ENCODE results near the gene PARN. TPM values are rescaled to one million over a fixed set of nuclear protein-coding genes. Genes with fewer than 3 reads are reported as not detected.

PARN gene
- total RNA-seq, 5 donors from 2014 or later (not counting 1 experiment from before 2014, with no cell fraction given): 34.4 to 42.7 (median 38.4) TPM

DNA sequence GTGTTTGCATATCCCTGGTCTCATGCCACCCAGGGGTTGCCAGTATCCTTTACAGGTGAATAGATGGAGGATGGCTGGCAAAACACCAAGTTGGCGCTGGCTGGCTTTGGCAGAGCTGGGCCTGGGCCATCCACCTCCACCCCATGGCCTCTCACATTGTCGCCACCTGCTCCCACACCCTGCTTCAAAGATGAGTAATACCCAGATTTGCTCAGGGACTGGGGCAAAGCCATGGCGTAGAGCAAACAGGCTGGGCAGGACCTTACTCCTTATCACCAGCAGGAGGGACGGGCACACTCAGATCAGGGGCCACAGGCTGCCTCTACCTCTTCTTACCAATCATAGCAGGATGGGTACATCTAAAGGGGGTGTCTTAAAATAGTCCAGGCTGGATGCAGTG, 39.7 kb upstream of the PARN start:
- ATAC-seq (replicated peaks in 1 of 4) (no peak), DNase-seq (no peak)
- H3K4me3 Mint-ChIP-seq: no peak overlapping the region
- no peaks in the 10 kb centered on the region for H3K9me3 ChIP-seq
- H3K27ac Mint-ChIP-seq: no peak overlapping the region
- peaks cover 9 to 38% of the 10 kb centered on the region in 2 donors for H3K36me3 ChIP-seq (ENCODE audit: control insufficient read depth in 2 of 2, extremely low read depth in 1 of 2, insufficient read depth in 1 of 2, low read length in 1 of 2)
- H3K4me1 ChIP-seq (ENCODE audit: control insufficient read depth in 1 of 2, extremely low read depth in 1 of 2, insufficient read depth in 2 of 2, low read length in 2 of 2): peaks cover 0 to 4% of the 10 kb centered on the region in 2 experiments
- POLR2A ChIA-PET: no interaction called here
- no peaks in the 10 kb centered on the region for H3K27me3 Mint-ChIP-seq
- H3K27ac ChIP-seq (ENCODE audit: low read length): no peak overlapping the region
- H3K4me3 ChIP-seq (ENCODE audit: control insufficient read depth in 1 of 2, extremely low read depth in 1 of 2, low read length in 1 of 2): no peak overlapping the region
- CTCF ChIA-PET: no interaction called here
- peaks cover 5 to 14% (median 13%) of the 10 kb centered on the region in 3 donors for H3K4me1 Mint-ChIP-seq
- H3K9me3 Mint-ChIP-seq: peaks cover 0 to 4% (median 0%) of the 10 kb centered on the region in 3 donors
- no CpG with 5 or more reads among the region's 4 CpGs for WGBS (ENCODE audit: insufficient coverage)
- peaks cover 34% of the 10 kb centered on the region for H3K36me3 Mint-ChIP-seq
- H3K27me3 ChIP-seq (replicated peaks in 1 of 2; ENCODE audit: control insufficient read depth in 2 of 2, extremely low read depth in 1 of 2, insufficient read depth in 2 of 2, low read length in 1 of 2): no peaks in the 10 kb centered on the region

DNA sequence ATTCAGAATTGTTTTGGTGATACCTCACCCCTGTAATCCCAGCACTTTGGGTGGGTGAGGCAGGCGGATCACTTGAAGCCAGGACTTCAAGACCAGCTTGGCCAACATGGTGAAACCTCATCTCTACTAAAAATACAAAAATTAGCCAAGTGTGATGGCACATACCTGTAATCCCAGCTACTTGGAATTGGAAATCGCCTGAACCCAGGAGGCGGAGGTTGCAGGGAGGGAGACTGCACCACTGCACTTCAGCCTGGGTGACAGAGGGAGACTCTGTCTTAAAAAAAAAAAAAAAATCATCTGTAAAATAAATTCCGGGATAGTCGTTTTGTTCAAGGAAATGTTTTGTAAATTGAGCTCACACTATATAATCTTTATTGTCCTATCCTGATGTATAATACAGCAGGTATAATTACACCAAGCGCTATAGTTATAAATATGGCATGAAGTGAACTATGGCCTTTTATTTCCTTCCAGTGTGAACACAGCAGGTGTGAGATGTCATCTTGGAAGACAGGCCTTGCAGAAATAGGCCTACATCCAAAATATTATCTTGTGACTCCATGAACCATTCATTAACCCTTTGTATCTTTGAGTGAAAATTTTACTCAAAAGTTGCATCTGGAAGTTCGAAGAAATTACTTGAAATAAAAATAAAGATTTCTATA, 38.6 kb upstream of the PARN start:
- ATAC-seq (replicated peaks in 1 of 4) (no peak), DNase-seq (no peak)
- Mint-ChIP-seq H3K4me1 (peaks cover 5 to 9% (median 9%) of the 10 kb centered on the region in 3 donors), H3K9me3 (peaks cover 0 to 4% (median 0%) of the 10 kb centered on the region in 3 donors), H3K36me3 (peaks cover 38% of the 10 kb centered on the region), H3K27me3 (no peaks in the 10 kb centered on the region), H3K27ac (no peak overlapping the region), H3K4me3 (no peak overlapping the region)
- no peaks in the 10 kb centered on the region for H3K27me3 ChIP-seq (replicated peaks in 1 of 2; ENCODE audit: control insufficient read depth in 2 of 2, extremely low read depth in 1 of 2, insufficient read depth in 2 of 2, low read length in 1 of 2)
- no peak overlapping the region for H3K27ac ChIP-seq (ENCODE audit: low read length)
- no CpG with 5 or more reads among the region's 7 CpGs for WGBS (ENCODE audit: insufficient coverage)
- CTCF ChIA-PET: interaction anchor here (0.7 kb wide), 2 partner anchors 8 to 720 kb away, joined by 4 to 5 read pairs; no protein-coding TSS in a partner anchor
- POLR2A ChIA-PET: no interaction called here
- H3K4me1 ChIP-seq (ENCODE audit: control insufficient read depth in 1 of 2, extremely low read depth in 1 of 2, insufficient read depth in 2 of 2, low read length in 2 of 2): peaks cover 0 to 4% of the 10 kb centered on the region in 2 experiments
- H3K4me3 ChIP-seq (ENCODE audit: control insufficient read depth in 1 of 2, extremely low read depth in 1 of 2, low read length in 1 of 2): no peak overlapping the region
- no peaks in the 10 kb centered on the region for H3K9me3 ChIP-seq
- H3K36me3 ChIP-seq (ENCODE audit: control insufficient read depth in 2 of 2, extremely low read depth in 1 of 2, insufficient read depth in 1 of 2, low read length in 1 of 2): peaks cover 11 to 49% of the 10 kb centered on the region in 2 donors

DNA sequence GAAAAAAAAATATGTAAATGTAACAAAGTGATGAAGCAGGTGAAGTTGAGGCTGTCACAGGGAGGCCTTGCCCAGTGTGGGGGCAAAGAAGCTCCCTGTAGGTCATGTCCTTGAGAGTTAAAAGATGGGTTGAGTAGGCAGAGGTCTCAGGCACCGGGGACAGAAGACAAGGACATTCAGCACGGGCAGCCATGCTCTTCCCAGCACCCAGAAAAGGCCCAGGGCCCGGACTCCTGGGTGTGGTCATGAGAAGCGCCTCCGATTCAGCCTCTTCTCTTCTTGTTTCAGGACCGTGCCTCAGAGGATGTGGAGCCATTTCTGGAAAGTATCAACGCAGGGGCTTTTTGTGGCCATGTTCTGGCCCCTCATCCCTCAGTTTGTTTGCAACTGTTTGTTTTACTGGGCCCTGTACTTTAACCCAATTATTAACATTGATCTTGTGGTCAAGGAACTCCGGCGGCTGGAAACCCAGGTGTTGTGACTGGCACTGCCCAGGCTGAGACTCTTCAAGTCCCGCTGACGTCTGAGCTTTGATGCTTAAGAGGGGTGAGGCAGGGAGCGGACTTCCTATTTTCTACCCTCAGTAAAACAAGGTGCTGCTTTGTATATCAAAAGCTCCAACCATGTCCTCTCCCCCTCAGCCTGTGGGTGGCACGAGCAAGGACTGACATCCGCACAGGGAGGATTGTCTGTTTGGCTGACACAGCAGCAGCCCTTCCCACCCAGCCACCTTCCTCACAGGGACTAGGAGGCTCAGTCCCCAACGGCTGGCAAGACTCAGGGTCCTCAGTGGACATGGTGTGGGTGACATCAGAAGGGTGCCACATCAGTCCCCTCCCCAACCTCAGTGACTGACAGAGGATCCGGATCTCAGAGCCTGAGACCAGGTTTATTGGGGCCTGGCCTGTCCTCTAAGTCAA, 37.5 kb upstream of the PARN start:
- ATAC-seq (replicated peaks in 1 of 4) (no peak), DNase-seq (no peak)
- 97% methylated on average over 7 of the region's 16 CpGs for WGBS (ENCODE audit: insufficient coverage)
- Histone ChIP-seq H3K4me3 (ENCODE audit: control insufficient read depth in 1 of 2, extremely low read depth in 1 of 2, low read length in 1 of 2) (no peak overlapping the region), H3K4me1 (ENCODE audit: control insufficient read depth in 1 of 2, extremely low read depth in 1 of 2, insufficient read depth in 2 of 2, low read length in 2 of 2) (no peaks in the 10 kb centered on the region), H3K27me3 (replicated peaks in 1 of 2; ENCODE audit: control insufficient read depth in 2 of 2, extremely low read depth in 1 of 2, insufficient read depth in 2 of 2, low read length in 1 of 2) (no peaks in the 10 kb centered on the region), H3K9me3 (no peaks in the 10 kb centered on the region), H3K36me3 (ENCODE audit: control insufficient read depth in 2 of 2, extremely low read depth in 1 of 2, insufficient read depth in 1 of 2, low read length in 1 of 2) (peaks cover 11 to 57% of the 10 kb centered on the region in 2 donors), H3K27ac (ENCODE audit: low read length) (no peak overlapping the region)
- ChIA-PET CTCF (interaction anchor here in 1 of 2 donors (0.7 kb wide), 1 partner anchor 719 kb away, joined by 5 read pairs; no protein-coding TSS in a partner anchor), POLR2A (no interaction called here)
- Mint-ChIP-seq H3K4me3 (no peak overlapping the region), H3K4me1 (peaks cover 4 to 5% (median 5%) of the 10 kb centered on the region in 3 donors), H3K27ac (no peak overlapping the region), H3K9me3 (peaks cover 0 to 3% (median 0%) of the 10 kb centered on the region in 3 donors), H3K27me3 (no peaks in the 10 kb centered on the region), H3K36me3 (peaks cover 41% of the 10 kb centered on the region)

DNA sequence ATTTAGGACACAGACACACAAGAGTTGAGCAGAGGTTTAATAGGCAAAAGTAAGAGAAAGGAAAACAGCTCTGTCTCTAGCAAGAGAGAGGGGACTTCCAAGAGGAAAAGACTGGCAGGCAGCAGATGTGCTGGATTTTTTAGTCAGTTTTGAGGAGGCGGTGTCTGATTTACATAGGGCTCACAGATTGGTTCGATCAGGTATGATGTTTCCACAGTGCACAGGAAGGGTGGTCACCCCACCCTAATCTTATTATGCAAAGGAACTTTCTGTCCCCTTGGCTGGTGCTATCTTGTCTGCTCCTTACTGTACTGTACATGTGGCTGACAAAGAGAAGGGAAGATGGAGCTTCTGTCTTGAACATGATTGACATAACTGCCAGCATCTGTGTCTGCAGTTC, 28.0 kb upstream of the PARN start:
- Histone ChIP-seq H3K36me3 (ENCODE audit: control insufficient read depth in 2 of 2, extremely low read depth in 1 of 2, insufficient read depth in 1 of 2, low read length in 1 of 2) (peaks cover 10 to 59% of the 10 kb centered on the region in 2 donors), H3K27ac (ENCODE audit: low read length) (no peak overlapping the region), H3K4me1 (ENCODE audit: control insufficient read depth in 1 of 2, extremely low read depth in 1 of 2, insufficient read depth in 2 of 2, low read length in 2 of 2) (no peaks in the 10 kb centered on the region), H3K9me3 (no peaks in the 10 kb centered on the region), H3K4me3 (ENCODE audit: control insufficient read depth in 1 of 2, extremely low read depth in 1 of 2, low read length in 1 of 2) (no peak overlapping the region), H3K27me3 (replicated peaks in 1 of 2; ENCODE audit: control insufficient read depth in 2 of 2, extremely low read depth in 1 of 2, insufficient read depth in 2 of 2, low read length in 1 of 2) (no peaks in the 10 kb centered on the region)
- ATAC-seq (replicated peaks in 1 of 4) (no peak), DNase-seq (no peak)
- H3K36me3 Mint-ChIP-seq: peaks cover 31% of the 10 kb centered on the region
- no peaks in the 10 kb centered on the region for H3K9me3 Mint-ChIP-seq
- POLR2A ChIA-PET: no interaction called here
- CTCF ChIA-PET: no interaction called here
- no peak overlapping the region for H3K4me3 Mint-ChIP-seq
- H3K4me1 Mint-ChIP-seq: peaks cover 0 to 4% (median 0%) of the 10 kb centered on the region in 3 donors
- H3K27ac Mint-ChIP-seq: no peak overlapping the region
- WGBS (ENCODE audit: insufficient coverage): no CpG with 5 or more reads among the region's 2 CpGs
- H3K27me3 Mint-ChIP-seq: no peaks in the 10 kb centered on the region

DNA sequence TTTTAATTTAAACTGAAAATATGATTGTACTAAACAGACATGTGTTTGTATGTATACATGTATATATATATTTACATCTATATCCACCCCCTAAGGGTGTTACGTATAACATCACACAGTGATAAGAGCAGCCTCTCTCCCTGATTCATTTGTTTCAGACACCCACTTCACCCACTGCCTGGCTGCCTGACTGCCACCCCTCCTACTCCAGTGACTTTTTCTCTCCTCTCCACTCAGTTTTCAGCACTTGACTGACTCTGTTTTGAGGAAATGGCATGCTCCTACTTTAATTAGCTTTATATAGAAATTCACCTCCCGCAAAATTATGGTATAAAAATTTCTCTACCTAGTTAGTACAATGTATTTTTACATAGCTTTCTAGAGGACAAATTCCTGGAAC, 22.7 kb upstream of the PARN start:
- no peak for DNase-seq
- no CpG with 5 or more reads among the region's 2 CpGs for WGBS (ENCODE audit: insufficient coverage)
- Mint-ChIP-seq H3K36me3 (peaks cover 39% of the 10 kb centered on the region), H3K27ac (no peak overlapping the region), H3K9me3 (no peaks in the 10 kb centered on the region), H3K4me1 (peaks cover 0 to 3% (median 0%) of the 10 kb centered on the region in 3 donors), H3K4me3 (no peak overlapping the region), H3K27me3 (no peaks in the 10 kb centered on the region)
- Histone ChIP-seq H3K4me3 (ENCODE audit: control insufficient read depth in 1 of 2, extremely low read depth in 1 of 2, low read length in 1 of 2) (no peak overlapping the region), H3K4me1 (ENCODE audit: control insufficient read depth in 1 of 2, extremely low read depth in 1 of 2, insufficient read depth in 2 of 2, low read length in 2 of 2) (no peaks in the 10 kb centered on the region), H3K27me3 (replicated peaks in 1 of 2; ENCODE audit: control insufficient read depth in 2 of 2, extremely low read depth in 1 of 2, insufficient read depth in 2 of 2, low read length in 1 of 2) (no peaks in the 10 kb centered on the region), H3K9me3 (no peaks in the 10 kb centered on the region), H3K36me3 (ENCODE audit: control insufficient read depth in 2 of 2, extremely low read depth in 1 of 2, insufficient read depth in 1 of 2, low read length in 1 of 2) (peaks cover 14 to 65% of the 10 kb centered on the region in 2 donors), H3K27ac (ENCODE audit: low read length) (no peak overlapping the region)
- no peak for ATAC-seq (replicated peaks in 1 of 4)
- CTCF ChIA-PET: no interaction called here
- POLR2A ChIA-PET: interaction anchor here in 1 of 2 donors (0.6 kb wide), 1 partner anchor 14 kb away, joined by 3 read pairs; no protein-coding TSS in a partner anchor

DNA sequence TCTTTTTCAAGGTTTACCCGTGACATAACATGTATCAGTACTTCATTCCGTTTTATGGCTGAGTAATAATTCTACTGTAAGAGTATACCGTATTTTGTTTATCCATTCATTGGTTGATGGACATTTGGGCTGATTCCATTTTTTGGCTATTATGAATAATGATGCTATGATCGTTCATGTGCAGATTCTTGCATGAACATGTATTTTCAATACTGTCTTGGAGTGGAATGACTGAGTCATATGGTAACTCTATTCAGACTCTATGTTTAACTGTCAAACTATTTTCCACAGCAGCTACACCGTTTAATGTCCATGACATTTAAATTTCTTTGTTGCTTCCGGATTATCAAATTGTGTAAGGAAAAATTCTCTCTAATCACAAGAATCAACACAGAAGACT, 20.6 kb upstream of the PARN start:
- POLR2A ChIA-PET: no interaction called here
- Histone ChIP-seq H3K27me3 (replicated peaks in 1 of 2; ENCODE audit: control insufficient read depth in 2 of 2, extremely low read depth in 1 of 2, insufficient read depth in 2 of 2, low read length in 1 of 2) (no peaks in the 10 kb centered on the region), H3K4me1 (ENCODE audit: control insufficient read depth in 1 of 2, extremely low read depth in 1 of 2, insufficient read depth in 2 of 2, low read length in 2 of 2) (no peaks in the 10 kb centered on the region), H3K36me3 (ENCODE audit: control insufficient read depth in 2 of 2, extremely low read depth in 1 of 2, insufficient read depth in 1 of 2, low read length in 1 of 2) (peaks cover 11 to 66% of the 10 kb centered on the region in 2 donors), H3K9me3 (no peaks in the 10 kb centered on the region), H3K27ac (ENCODE audit: low read length) (no peak overlapping the region), H3K4me3 (ENCODE audit: control insufficient read depth in 1 of 2, extremely low read depth in 1 of 2, low read length in 1 of 2) (no peak overlapping the region)
- H3K9me3 Mint-ChIP-seq: no peaks in the 10 kb centered on the region
- H3K27me3 Mint-ChIP-seq: no peaks in the 10 kb centered on the region
- WGBS (ENCODE audit: insufficient coverage): no CpG with 5 or more reads among the region's 6 CpGs
- H3K36me3 Mint-ChIP-seq: peaks cover 30% of the 10 kb centered on the region
- H3K4me1 Mint-ChIP-seq: peaks cover 0 to 3% (median 2%) of the 10 kb centered on the region in 3 donors
- CTCF ChIA-PET: no interaction called here
- no peak overlapping the region for H3K27ac Mint-ChIP-seq
- H3K4me3 Mint-ChIP-seq: no peak overlapping the region
- DNase-seq (no peak), ATAC-seq (replicated peaks in 1 of 4) (no peak)

Data from T-cell (primary cell).